ENCODE data around the gene MRPL4.

MRPL4 gene

DNA sequence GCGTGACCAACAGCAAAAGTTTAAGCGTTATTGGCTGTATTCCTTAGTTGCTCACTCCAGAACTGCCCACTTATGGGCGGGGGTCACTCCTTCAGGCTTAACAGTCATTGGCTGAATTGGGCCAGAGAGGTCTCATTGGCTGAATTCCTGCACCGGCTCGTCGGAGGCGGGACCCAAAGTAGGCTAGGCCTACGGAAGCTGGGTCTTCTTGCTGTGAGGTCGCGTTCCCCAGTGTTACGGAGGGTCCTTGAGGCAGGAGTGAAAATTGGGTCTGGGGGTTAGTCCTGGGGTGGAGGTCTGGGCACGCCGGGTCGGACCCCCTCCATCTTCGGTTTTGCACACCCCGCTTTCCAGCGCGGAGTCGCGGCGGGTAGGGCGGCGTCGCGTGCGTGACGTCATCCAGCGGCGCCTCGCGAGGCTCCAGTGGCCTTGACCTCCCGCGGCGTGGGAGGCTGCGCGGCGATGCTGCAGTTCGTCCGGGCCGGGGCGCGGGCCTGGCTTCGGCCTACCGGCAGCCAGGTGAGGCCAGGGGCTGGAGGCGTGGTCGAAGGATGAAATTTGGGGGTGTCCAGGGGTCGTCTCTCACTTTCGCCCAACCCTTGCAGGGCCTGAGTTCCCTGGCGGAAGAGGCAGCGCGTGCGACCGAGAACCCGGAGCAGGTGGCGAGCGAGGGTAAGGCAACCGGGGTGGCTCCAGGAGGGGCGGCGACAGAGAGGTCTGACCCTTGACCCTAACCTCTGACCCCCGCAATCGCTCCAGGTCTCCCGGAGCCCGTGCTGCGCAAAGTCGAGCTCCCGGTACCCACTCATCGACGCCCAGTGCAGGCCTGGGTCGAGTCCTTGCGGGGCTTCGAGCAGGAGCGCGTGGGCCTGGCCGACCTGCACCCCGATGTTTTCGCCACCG is at the start of gene MRPL4:
MRPL4 (plus strand) TSS at position 423 of the 903 bp plus-strand sequence; CDS start at position 463, 40 bp downstream.
- peaks cover 9% of the 10 kb centered on the region for H3K36me3 Mint-ChIP-seq

GRCh38 chr19:10203686-10204085 is 48.3 kb upstream of the MRPL4 start:
- Mint-ChIP-seq H3K4me1 (peaks cover 7% of the 10 kb centered on the region), H3K27ac (no peak overlapping the region), H3K9me3 (no peaks in the 10 kb centered on the region), H3K36me3 (peaks cover 1% of the 10 kb centered on the region), H3K27me3 (no peaks in the 10 kb centered on the region), H3K4me3 (no peak overlapping the region)

More for the DNA sequence above, at the start of gene MRPL4:
- H3K4me1 Mint-ChIP-seq: peaks cover 21% of the 10 kb centered on the region
- H3K27ac Mint-ChIP-seq: peak within 1 kb of the TSS; percentile 98
- H3K9me3 Mint-ChIP-seq: no peaks in the 10 kb centered on the region
- peak within 1 kb of the TSS; percentile 99 for H3K4me3 Mint-ChIP-seq
- no peaks in the 10 kb centered on the region for H3K27me3 Mint-ChIP-seq

DNA sequence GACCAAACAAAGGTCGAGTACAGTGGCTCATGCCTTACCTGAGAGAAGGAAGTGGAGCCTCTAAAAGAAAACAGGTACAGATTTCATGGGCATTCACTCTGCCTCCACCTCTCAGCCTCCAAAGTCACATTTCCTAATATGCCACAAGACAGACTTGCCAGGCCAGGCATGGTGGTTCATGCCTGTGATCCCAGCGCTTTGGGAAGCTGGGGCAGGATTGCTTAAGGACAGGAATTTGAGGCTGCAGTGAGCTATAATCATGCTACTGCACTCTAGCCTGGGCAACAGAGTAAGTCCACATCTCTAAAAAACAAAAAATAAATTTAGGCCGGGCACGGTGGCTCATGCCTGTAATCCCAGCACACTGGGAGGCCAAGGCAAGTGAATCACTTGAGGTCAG is 46.4 kb upstream of the MRPL4 start:
- Mint-ChIP-seq H3K27me3 (no peaks in the 10 kb centered on the region), H3K36me3 (peaks cover 1% of the 10 kb centered on the region)

DNA sequence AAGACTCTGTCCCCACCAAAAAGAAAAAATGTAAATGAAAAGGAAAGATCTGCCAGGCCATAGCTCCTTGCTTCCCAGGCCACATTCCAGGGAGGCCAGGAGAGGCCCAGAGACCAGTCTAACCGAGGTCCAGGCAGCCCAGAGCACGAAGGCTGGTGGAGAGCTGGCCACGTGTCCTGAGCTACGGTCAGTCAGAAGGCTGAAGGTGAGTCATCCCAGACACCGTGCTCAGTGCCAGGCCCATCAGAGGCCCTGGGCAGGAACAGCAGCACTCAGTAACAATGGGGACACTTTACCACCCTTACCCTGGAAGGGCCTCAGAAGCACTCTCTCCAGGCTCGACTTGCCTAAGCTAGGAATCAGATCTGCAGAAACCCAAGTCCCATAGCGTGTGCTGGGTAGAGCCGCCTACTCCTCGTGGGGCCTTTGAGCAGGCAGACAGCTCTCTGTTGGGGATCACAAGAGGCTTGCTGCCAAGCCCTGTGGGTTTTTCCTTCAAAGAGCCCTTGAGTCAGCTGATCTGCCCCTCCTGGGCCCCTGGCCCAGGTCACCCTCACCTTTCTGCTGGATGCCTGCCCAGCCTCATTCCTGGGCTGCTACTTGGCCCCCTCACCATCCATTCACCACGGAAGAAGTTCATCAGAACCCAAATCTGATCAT is 45.7 kb upstream of the MRPL4 start:
- Mint-ChIP-seq H3K27ac (no peak overlapping the region), H3K27me3 (no peaks in the 10 kb centered on the region), H3K9me3 (no peaks in the 10 kb centered on the region), H3K4me3 (no peak overlapping the region), H3K36me3 (peaks cover 1% of the 10 kb centered on the region), H3K4me1 (no peaks in the 10 kb centered on the region)

More for the DNA sequence above, 46.4 kb upstream of the MRPL4 start:
- no peak overlapping the region for H3K4me3 Mint-ChIP-seq
- no peak overlapping the region for H3K27ac Mint-ChIP-seq
- no peaks in the 10 kb centered on the region for H3K4me1 Mint-ChIP-seq
- no peaks in the 10 kb centered on the region for H3K9me3 Mint-ChIP-seq

DNA sequence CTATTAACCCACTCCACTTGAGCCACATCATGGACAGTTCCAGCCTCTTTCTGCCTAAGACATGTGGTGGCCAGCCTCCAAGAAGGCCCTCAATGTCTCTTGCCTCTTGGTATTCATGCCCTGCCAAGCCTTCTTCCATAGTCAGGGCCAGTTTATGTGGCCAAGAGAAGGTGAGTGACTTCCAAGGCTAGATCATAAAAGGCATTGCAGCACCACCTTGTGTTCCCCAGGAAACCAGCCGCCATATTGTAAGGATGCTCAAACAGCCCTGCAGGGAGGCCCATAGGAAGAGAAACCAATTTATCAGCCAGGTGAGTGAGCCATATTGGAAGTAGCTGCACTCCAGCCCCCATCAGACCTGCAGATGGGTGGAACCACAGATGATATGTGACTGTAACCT is 45.0 kb upstream of the MRPL4 start:
- no peaks in the 10 kb centered on the region for H3K9me3 Mint-ChIP-seq
- H3K4me1 Mint-ChIP-seq: no peaks in the 10 kb centered on the region
- peaks cover 1% of the 10 kb centered on the region for H3K36me3 Mint-ChIP-seq
- H3K27me3 Mint-ChIP-seq: no peaks in the 10 kb centered on the region
- H3K4me3 Mint-ChIP-seq: no peak overlapping the region
- H3K27ac Mint-ChIP-seq: peak overlapping the region; percentile 8

DNA sequence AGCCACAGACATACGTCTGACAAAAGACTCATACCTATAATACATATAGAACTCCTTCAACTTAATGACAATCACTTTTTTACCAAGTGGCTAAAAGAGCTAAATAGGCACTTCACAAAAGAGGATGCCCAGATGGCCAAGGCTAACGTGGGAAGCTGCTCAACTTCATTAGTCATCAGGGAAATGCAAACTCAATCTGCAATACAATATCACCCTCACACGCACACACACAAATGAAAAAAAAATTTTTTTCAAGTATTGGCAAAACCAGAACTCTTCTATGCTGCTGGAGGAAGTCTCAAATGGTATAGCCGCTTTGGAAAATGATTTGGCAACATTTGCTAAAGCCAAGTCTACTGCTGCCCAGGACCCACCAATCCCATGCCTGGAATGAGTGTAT is 42.7 kb upstream of the MRPL4 start:
- no peaks in the 10 kb centered on the region for H3K27me3 Mint-ChIP-seq
- H3K36me3 Mint-ChIP-seq: peaks cover 1% of the 10 kb centered on the region
- H3K4me1 Mint-ChIP-seq: no peaks in the 10 kb centered on the region
- H3K9me3 Mint-ChIP-seq: no peaks in the 10 kb centered on the region
- no peak overlapping the region for H3K4me3 Mint-ChIP-seq
- H3K27ac Mint-ChIP-seq: no peak overlapping the region

- Mint-ChIP-seq H3K4me1 (no peaks in the 10 kb centered on the region), H3K27ac (no peak overlapping the region), H3K36me3 (peaks cover 1% of the 10 kb centered on the region), H3K4me3 (no peak overlapping the region), H3K9me3 (no peaks in the 10 kb centered on the region), H3K27me3 (no peaks in the 10 kb centered on the region)
Measured at GRCh38 chr19:10211061-10211460, 41.0 kb upstream of the MRPL4 start.

DNA sequence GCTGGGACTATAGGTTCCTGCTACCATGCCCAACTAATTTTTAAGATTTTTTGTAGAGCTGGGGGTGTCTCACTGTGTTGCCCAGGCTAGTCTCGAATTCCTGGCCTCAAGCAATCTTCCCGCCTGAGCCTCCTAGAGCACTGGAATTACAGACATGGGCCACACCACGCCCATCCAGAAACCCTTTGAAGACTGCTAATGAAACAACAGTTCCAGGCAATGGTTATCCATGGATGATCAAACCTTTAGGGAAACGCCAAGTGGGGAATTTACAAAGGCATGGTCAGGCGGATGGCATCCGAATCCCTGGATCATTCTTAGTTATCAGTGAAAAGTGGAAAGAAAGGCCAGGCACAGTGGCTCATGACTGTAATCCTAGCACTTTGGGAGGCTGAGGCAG is 40.3 kb upstream of the MRPL4 start:
- Mint-ChIP-seq H3K36me3 (peaks cover 1% of the 10 kb centered on the region), H3K27ac (no peak overlapping the region), H3K9me3 (no peaks in the 10 kb centered on the region), H3K4me1 (no peaks in the 10 kb centered on the region), H3K4me3 (no peak overlapping the region), H3K27me3 (no peaks in the 10 kb centered on the region)

DNA sequence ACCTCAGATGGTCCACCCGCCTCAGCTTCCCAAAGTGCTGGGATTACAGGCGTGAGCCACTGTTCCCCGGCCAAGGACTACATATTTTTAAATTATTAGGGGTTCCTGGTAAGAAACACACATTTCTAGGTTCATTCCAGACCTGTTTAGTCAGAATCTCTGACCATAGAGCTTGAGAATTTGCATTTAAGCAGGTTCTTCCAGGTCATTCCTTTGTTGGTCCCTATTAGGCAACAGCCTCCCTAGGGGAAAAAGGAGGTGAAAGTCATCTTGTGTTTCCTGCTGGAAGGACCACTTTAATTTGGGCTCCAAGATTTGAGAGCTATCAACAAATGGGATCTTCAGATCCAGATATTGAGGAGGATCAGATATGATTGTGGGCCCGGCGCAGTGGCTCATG is 37.2 kb upstream of the MRPL4 start:
- Mint-ChIP-seq H3K9me3 (no peaks in the 10 kb centered on the region), H3K36me3 (no peaks in the 10 kb centered on the region), H3K27me3 (no peaks in the 10 kb centered on the region), H3K4me1 (peaks cover 4% of the 10 kb centered on the region), H3K4me3 (no peak overlapping the region), H3K27ac (no peak overlapping the region)

DNA sequence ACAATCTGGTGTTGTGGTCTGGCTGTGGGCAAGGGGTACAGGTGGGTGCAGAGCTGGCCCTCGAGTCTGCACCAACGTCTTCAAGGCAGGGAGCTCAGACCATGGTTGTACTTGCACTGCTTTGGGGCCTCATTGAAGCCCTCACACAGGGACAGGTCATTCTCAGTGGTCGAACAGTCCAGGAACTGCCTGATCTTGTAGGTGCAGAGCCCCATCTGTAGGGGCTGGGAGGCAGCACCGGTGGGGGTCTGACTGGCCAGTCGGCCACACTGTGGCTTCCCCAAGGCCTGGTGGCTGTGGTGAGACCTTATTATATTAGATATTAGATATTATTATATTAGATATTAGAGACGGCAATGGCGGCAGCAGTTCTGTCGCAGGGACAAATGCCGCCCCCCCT is 34.9 kb upstream of the MRPL4 start:
- Mint-ChIP-seq H3K27me3 (no peaks in the 10 kb centered on the region), H3K27ac (no peak overlapping the region), H3K36me3 (no peaks in the 10 kb centered on the region)

DNA sequence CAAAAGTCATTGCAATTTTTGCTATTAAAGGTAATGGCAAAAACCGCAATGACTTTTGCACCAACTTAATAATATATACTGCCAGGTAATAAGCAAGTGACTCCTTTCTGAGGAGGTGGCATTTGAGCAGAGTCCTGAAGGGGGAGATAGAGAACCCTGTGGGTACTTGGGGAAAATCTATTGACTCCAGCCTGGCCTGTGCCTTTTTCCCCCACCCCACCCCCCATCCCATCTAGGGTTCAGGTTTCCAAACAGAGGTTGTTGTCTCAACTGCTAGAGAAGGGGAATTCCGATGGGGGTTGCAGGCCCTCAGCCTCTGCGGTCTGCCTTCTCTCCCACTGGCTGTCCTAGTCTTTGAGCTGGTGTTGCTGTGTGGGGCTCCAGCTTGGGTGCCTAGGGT is 32.3 kb upstream of the MRPL4 start:
- Mint-ChIP-seq H3K4me3 (no peak overlapping the region), H3K9me3 (no peaks in the 10 kb centered on the region), H3K36me3 (peaks cover 4% of the 10 kb centered on the region), H3K4me1 (peaks cover 4% of the 10 kb centered on the region), H3K27me3 (no peaks in the 10 kb centered on the region), H3K27ac (no peak overlapping the region)

More for the DNA sequence above, 34.9 kb upstream of the MRPL4 start:
- H3K4me3 Mint-ChIP-seq: no peak overlapping the region
- H3K4me1 Mint-ChIP-seq: peaks cover 4% of the 10 kb centered on the region
- no peaks in the 10 kb centered on the region for H3K9me3 Mint-ChIP-seq

DNA sequence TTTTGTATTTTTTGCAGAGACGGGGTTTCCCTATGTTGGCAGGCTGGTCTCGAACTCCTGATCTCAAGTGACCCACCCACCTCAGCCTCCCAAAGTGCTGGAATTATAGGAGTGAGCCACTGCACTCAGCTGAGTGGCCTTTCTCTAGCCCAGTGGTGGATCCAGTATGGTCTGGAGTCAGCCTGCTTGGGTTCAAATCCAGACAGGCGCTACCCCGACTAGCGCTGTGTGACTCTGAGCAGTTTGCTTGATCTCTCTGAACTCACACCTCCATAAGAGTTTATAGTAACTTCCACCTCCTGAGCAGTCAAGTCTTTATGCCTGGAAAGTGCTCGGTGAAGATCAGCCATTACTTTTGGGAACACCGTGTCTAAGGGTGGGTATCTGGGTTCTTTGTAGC is 31.3 kb upstream of the MRPL4 start:
- H3K4me3 Mint-ChIP-seq: no peak overlapping the region

DNA sequence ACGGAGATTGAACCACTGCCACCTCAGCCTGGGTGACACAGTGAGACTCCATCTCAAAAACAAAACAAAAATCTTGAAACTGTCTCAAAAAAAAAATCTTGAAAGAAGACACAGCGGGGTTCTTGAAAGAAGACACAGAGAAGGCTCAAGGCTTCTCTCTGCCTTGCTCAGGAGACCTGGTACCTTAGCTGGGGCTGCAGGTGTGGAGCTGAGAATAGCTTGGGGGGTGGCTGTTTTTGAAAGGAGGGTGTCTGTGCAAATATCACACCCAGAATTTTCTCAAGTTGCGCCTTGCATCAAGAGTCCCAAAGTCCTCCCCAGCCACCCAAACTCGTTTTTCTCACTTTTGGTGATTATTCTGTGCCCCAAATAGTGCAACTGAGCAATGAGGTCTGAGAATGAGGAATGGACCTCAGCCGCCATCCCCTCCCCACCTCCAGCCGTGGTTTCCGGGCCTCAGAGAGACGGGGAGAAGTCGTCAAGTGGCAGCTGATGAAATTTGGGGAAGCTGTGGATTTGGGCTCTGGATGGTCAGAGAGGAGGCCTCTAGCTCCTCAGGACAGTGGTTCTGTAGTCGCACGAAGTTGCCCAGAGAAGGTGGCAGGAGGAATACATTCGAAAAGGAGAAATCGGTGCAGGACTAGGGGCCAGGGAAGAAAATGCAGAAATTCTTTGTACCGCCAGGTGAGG is 29.7 kb upstream of the MRPL4 start:
- H3K27me3 Mint-ChIP-seq: no peaks in the 10 kb centered on the region
- no peaks in the 10 kb centered on the region for H3K9me3 Mint-ChIP-seq
- peaks cover 4% of the 10 kb centered on the region for H3K36me3 Mint-ChIP-seq
- no peak overlapping the region for H3K4me3 Mint-ChIP-seq
- peaks cover 8% of the 10 kb centered on the region for H3K4me1 Mint-ChIP-seq
- H3K27ac Mint-ChIP-seq: no peak overlapping the region

More for the DNA sequence above, 31.3 kb upstream of the MRPL4 start:
- peaks cover 4% of the 10 kb centered on the region for H3K36me3 Mint-ChIP-seq
- peaks cover 4% of the 10 kb centered on the region for H3K4me1 Mint-ChIP-seq
- no peaks in the 10 kb centered on the region for H3K27me3 Mint-ChIP-seq
- no peaks in the 10 kb centered on the region for H3K9me3 Mint-ChIP-seq
- H3K27ac Mint-ChIP-seq: no peak overlapping the region

- Mint-ChIP-seq H3K27ac (no peak overlapping the region), H3K4me1 (peaks cover 8% of the 10 kb centered on the region), H3K36me3 (peaks cover 4% of the 10 kb centered on the region), H3K27me3 (no peaks in the 10 kb centered on the region), H3K4me3 (no peak overlapping the region), H3K9me3 (no peaks in the 10 kb centered on the region)
Measured at GRCh38 chr19:10223488-10224213, 28.4 kb upstream of the MRPL4 start.

- Mint-ChIP-seq H3K27ac (no peak overlapping the region), H3K36me3 (peaks cover 4% of the 10 kb centered on the region), H3K9me3 (no peaks in the 10 kb centered on the region), H3K4me3 (no peak overlapping the region), H3K4me1 (peaks cover 5% of the 10 kb centered on the region), H3K27me3 (no peaks in the 10 kb centered on the region)
Measured at GRCh38 chr19:10224337-10224736, 27.7 kb upstream of the MRPL4 start.

All from activated naive CD4-positive, alpha-beta T cell treated with anti-CD3 and anti-CD28 coated beads, Interleukin-2, amount 50 U/mL, for 24 hours (primary cell).